Inflammatory macrophage treated with lipopolysaccharide for 4 hours (primary cell): ENCODE data around the gene NOX1.

Source experiments
- DNase-seq: peaks from one replicate; pipeline ENCODE4 v3.0.0-alpha.2; 2020

The NOX1 gene

DNA sequence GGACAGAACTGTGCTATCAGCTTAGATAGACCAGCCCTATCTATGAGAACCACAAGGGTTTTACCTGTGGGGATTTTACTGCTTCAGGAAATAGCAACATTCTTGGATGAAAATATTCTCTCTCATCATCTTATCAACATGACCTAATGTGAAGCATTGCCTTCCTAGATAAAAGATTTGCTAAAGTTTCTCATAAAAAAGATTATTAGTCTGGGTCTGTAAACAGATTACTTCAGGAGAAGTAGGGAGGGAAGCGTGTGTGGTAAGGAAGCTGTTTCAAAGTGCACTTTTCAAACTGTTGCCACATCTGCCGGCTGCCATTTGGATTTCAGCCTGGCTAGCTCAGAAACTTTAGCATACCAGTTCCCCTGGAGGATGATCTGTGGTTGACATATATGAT, at the start of gene NOX1:
TSS of gene NOX1 (minus strand) at position 35 of the 400 bp plus-strand sequence. CDS start 220 bp downstream, outside the sequence.
- no peak for DNase-seq

DNA sequence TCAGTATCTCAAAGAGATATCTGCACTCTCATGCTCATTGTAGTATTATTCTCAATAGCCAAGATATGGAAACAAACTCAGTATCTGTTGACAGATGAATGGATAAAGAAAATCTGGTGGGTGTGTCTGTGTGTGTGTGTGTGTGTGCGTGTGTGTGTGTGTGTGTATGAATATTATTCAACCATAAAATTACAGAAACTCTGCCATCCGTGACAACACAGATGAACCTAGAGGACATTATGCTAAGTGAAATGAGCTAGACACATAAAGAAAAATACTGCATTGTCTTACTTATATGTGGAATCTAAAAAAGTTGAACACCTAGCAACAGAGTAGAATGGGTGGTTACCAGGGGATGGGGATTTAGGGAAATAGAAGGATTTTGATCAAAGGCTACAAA, 41.4 kb upstream of the NOX1 start:
- no peak for DNase-seq

DNA sequence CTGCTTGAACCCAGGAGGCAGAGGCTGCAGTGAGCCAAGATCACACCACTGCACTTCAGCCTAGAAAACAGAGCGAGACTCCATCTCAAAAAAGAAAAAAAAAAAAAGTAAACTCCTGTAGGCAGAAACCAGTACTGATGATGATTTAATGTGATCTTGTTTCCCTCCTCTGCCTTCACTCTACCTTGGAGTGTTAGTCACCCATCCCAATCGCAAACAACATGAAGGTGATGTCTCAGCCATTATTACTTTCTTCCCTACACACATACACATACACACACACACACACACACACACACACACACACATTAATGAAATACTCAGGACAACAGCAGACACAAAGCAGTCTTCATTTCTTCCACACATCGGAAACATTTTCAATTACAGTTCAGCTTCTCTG, 39.0 kb upstream of the NOX1 start:
- DNase-seq = no peak

- DNase-seq = no peak
These were observed 37.6 kb upstream of the NOX1 start for GRCh38 chrX:100911731-100912130.

DNA sequence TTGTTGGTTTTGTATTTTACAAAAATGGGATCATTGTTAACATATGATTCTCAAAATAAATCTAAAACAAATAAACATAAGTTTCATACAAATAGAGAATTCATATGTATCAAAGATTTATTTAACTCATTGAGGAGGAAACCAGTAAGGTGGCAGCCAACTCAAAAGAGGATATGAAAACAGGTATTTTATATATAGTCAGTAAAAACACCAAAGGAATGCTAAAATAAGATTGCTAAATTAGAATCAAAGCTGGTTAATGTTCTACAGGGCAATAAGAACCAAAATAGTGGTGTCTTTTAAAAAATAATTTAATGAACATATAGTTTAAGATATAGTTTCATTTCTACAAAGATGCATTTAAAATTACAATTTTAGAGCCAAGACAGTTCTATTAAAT, 31.5 kb upstream of the NOX1 start:
- DNase-seq = no peak

DNA sequence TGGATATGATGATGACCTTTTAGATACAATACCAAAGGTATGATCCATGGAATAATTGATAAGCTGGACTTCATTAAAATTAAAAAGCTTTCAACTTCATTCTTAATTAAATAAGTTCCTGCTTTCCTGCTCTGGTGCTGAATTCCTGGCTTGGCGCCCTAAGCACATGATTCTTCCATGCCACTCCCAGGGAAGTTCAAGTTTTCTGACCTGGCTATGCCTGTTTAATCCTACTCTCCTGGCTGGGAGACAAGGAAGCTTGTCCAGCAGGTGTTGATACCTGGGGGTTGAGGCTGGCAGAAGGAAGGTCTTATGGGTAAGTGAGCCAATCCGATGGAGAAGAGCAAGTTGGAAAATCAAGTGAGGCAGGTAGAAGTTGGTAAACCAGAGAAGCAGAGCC, 30.3 kb upstream of the NOX1 start:
- no peak for DNase-seq

- DNase-seq = no peak
These were observed 21.4 kb upstream of the NOX1 start for GRCh38 chrX:100895365-100896075.

DNA sequence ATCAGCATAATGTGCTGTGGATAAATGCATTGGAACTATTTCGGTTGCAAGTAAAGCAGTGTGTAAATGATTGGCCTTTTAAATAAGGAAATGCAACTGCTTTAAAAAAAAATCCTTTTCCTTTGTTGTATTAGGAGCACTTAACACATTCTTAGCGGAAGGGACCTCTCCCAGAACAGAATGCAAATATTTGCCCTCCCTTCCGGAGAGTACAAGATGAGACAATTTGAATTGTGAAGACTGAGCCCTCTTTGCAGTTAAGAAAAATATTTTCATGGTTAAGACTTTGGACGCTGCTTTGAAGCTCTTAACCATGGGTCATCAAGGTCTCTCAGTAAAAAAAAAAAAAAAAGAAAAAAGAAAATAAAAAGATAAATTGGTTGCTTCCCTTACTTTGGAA, 9.5 kb upstream of the NOX1 start:
- DNase-seq = no peak

GRCh38 chrX:100880368-100880767, 6.2 kb upstream of the NOX1 start:
- no peak for DNase-seq

DNA sequence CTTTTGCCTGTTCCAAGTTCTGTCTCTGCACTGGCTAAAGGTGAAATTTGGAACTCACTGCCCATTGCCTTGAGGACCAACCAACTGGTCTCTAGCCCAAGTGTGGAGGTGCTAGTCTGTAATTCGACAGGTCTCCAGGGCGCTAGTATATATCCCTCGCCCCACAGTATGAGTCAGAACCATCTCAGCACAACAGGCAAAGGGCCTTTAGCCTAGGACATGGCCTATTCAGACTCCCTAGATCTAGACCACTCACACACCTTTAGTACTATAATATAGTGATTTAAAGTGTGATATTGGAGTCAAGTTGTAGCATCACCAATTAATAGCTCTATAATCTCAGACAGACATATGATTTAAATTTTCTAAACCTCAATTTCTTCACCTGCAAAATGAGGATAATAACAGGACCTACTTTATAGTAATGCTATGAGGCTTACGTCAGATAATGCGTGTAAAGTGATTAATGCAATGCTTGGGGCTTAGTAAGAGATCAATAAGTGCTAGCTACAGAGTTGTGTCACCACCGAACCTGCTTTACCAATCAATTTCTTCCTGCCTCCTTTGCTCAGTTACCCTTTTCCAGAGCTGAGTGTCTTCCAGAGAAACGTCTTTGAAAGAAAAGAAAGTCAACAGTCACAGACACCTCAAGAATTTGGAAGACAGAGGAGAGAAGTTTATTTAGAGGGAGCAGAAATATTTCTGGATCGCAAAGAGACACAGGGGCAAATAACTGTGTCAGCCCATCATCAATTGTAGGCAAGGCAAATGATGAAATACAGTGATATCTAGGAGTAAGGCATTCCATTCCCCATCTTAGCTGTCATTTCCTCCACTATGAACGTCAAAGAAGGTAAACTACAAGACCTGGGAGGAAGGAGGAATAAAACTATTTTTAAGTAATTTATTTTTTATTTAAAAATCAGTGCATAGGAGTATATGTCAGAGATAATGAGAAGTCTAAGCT, 2.3 kb downstream of the NOX1 start:
- DNase-seq = no peak

GRCh38 chrX:100870527-100870926, 3.6 kb downstream of the NOX1 start:
- no peak for DNase-seq

- no peak for DNase-seq
These were observed 5.9 kb downstream of the NOX1 start for GRCh38 chrX:100868273-100868672.

GRCh38 chrX:100864657-100865391, 9.3 kb downstream of the NOX1 start:
- DNase-seq = no peak

GRCh38 chrX:100863326-100863864, 10.8 kb downstream of the NOX1 start:
- no peak for DNase-seq

DNA sequence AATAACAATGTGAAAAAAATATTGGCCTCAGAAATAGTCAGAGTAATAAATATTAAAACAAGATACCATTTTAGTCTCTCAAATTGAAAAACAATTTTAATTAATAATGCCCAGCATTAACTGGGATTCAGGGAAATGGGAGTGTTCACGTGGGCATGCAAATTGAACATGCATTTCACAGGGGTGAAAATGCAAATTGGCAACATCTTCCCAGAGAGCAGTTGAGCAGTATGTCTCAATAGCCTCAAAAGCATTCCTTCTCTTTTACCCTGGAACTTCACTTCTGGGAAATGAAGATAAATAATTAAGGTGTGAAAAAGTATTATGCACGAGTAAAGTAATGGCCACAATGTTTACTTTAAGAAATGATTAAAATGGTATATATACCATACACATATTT, 21.3 kb downstream of the NOX1 start:
- DNase-seq = no peak

DNA sequence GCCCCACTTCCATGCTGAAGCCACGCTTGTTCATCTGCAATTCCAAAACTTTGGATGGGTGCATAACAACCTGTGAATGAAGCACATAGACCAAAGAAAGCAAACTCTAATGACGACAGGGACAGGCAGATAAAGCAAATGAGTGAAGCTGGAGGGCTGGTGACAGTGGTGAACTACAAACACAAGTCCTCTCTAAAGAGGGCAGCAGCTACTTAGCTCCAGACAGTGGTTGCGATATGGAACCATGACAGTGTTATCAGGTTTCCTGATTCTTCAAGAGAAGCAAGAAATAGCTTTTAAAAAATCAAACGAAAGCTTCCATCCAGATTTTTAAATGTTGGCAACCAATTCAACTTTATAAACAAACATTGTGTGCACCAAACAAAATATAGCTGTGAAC, 23.8 kb downstream of the NOX1 start:
- DNase-seq = no peak

GRCh38 chrX:100831219-100831946, 42.8 kb downstream of the NOX1 start:
- no peak for DNase-seq

GRCh38 chrX:100830547-100830946, 43.6 kb downstream of the NOX1 start:
- no peak for DNase-seq

GRCh38 chrX:100830143-100830542, 44.0 kb downstream of the NOX1 start:
- DNase-seq = no peak

DNA sequence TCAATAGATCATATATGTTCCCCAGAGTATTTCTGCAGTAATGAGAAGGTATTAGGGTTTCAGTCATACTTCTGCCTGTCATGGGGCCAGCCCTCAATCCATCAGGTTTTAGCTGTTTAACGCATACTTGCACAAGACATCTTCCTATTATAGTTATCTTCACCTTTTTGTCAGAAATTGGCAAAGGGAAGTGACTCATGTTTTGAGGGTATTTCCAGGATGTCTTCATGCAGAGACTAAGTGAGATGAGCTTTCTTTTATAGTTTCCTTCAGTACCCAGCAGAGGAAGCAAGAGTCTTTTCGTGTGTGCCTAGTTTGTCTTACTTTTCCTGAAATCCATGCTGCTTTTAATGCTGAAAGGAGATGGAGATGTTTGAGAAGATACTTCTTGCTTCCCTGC, 44.4 kb downstream of the NOX1 start:
- peak; percentile 41 for DNase-seq

- DNase-seq = peak; percentile 83
These were observed 54.1 kb downstream of the NOX1 start, which contains the start of gene CSTF2 for GRCh38 chrX:100819837-100820666. CSTF2 (plus strand) TSS chrX:100820391; CDS start chrX:100820417, 26 bp downstream.

DNA sequence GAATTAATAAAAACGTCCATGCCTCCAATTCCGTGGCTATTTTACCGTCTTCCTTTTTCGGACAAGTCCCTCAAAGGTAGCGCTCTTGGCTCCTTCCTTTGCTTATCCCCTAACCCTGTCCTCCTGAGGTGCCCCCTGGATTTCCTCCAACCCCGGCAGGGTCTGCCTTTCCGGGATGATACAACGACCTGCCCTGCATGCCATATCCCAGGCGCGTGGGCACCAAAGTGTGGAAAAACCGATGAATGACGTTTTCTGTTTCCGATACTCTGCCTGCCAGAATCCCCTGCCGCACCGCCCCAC, 54.7 kb downstream of the NOX1 start:
- DNase-seq = no peak
